T-helper 1 cell treated with Interleukin-12 subunit alpha and Interleukin-12 subunit beta and Interleukin-4 antibody, amounts not matched to agents 30 μg/mL and 1 μg/mL, for 36 hours (primary cell): ENCODE data around the gene IKZF5.

Experiments
- H3K27ac Mint-ChIP-seq: one replicate; pipeline ENCODE4 v1.8.0; 2021; ENCODE audit warnings: mild to moderate bottlenecking, mixed read lengths
- H3K27me3 Mint-ChIP-seq: one replicate; pipeline ENCODE4 v1.8.0; 2021; ENCODE audit warnings: low read depth, mixed read lengths
- H3K36me3 Mint-ChIP-seq: one replicate; pipeline ENCODE4 v1.8.0; 2021; ENCODE audit warnings: low read depth, mixed read lengths
- H3K4me1 Mint-ChIP-seq: one replicate; pipeline ENCODE4 v1.8.0; 2021; ENCODE audit warnings: low read depth, mixed read lengths
- H3K4me3 Mint-ChIP-seq: one replicate; pipeline ENCODE4 v1.8.0; 2021; ENCODE audit warnings: mild to moderate bottlenecking, moderate library complexity, mixed read lengths
- H3K9me3 Mint-ChIP-seq: one replicate; pipeline ENCODE4 v1.8.0; 2021; ENCODE audit warnings: mixed read lengths

IKZF5 gene

GRCh38 chr10:123001370-123001769 lies 7.2 kb downstream of the IKZF5 start:
- H3K27me3 Mint-ChIP-seq = no peaks in the 10 kb centered on the region
- no peak overlapping the region for H3K27ac Mint-ChIP-seq
- no peak overlapping the region for H3K4me3 Mint-ChIP-seq
- H3K4me1 Mint-ChIP-seq = peaks cover 11% of the 10 kb centered on the region
- H3K36me3 Mint-ChIP-seq = peaks cover 11% of the 10 kb centered on the region
- H3K9me3 Mint-ChIP-seq = no peaks in the 10 kb centered on the region

GRCh38 chr10:123000155-123000554 lies 8.4 kb downstream of the IKZF5 start:
- H3K27ac Mint-ChIP-seq = no peak overlapping the region
- no peak overlapping the region for H3K4me3 Mint-ChIP-seq
- H3K36me3 Mint-ChIP-seq = peaks cover 14% of the 10 kb centered on the region
- no peaks in the 10 kb centered on the region for H3K9me3 Mint-ChIP-seq
- H3K4me1 Mint-ChIP-seq = peaks cover 11% of the 10 kb centered on the region
- H3K27me3 Mint-ChIP-seq = no peaks in the 10 kb centered on the region

GRCh38 chr10:122999347-122999746 lies 9.2 kb downstream of the IKZF5 start:
- Mint-ChIP-seq H3K4me1 (peaks cover 11% of the 10 kb centered on the region), H3K27ac (no peak overlapping the region), H3K27me3 (no peaks in the 10 kb centered on the region), H3K4me3 (no peak overlapping the region), H3K36me3 (peaks cover 15% of the 10 kb centered on the region), H3K9me3 (no peaks in the 10 kb centered on the region)

GRCh38 chr10:122998934-122999333 lies 9.7 kb downstream of the IKZF5 start:
- Mint-ChIP-seq H3K27ac (no peak overlapping the region), H3K36me3 (peaks cover 17% of the 10 kb centered on the region), H3K4me3 (no peak overlapping the region), H3K4me1 (peaks cover 11% of the 10 kb centered on the region), H3K9me3 (no peaks in the 10 kb centered on the region), H3K27me3 (no peaks in the 10 kb centered on the region)

GRCh38 chr10:122998360-122998917 lies 10.2 kb downstream of the IKZF5 start:
- Mint-ChIP-seq H3K27ac (no peak overlapping the region), H3K36me3 (peaks cover 19% of the 10 kb centered on the region), H3K4me1 (peaks cover 11% of the 10 kb centered on the region), H3K27me3 (no peaks in the 10 kb centered on the region), H3K9me3 (no peaks in the 10 kb centered on the region), H3K4me3 (no peak overlapping the region)

- H3K27ac Mint-ChIP-seq = no peak overlapping the region
- peaks cover 19% of the 10 kb centered on the region for H3K36me3 Mint-ChIP-seq
- no peaks in the 10 kb centered on the region for H3K9me3 Mint-ChIP-seq
- peaks cover 11% of the 10 kb centered on the region for H3K4me1 Mint-ChIP-seq
- no peaks in the 10 kb centered on the region for H3K27me3 Mint-ChIP-seq
- H3K4me3 Mint-ChIP-seq = no peak overlapping the region
Observed at GRCh38 chr10:122997864-122998263, 10.7 kb downstream of the IKZF5 start.

- H3K4me1 Mint-ChIP-seq = peaks cover 11% of the 10 kb centered on the region
- no peaks in the 10 kb centered on the region for H3K27me3 Mint-ChIP-seq
- no peak overlapping the region for H3K4me3 Mint-ChIP-seq
- H3K27ac Mint-ChIP-seq = no peak overlapping the region
- H3K9me3 Mint-ChIP-seq = no peaks in the 10 kb centered on the region
- peaks cover 16% of the 10 kb centered on the region for H3K36me3 Mint-ChIP-seq
Observed at GRCh38 chr10:122995936-122996335, 12.7 kb downstream of the IKZF5 start.

GRCh38 chr10:122993797-122994336 lies 14.7 kb downstream of the IKZF5 start:
- H3K36me3 Mint-ChIP-seq = peaks cover 17% of the 10 kb centered on the region
- no peaks in the 10 kb centered on the region for H3K9me3 Mint-ChIP-seq
- H3K27me3 Mint-ChIP-seq = no peaks in the 10 kb centered on the region
- H3K4me3 Mint-ChIP-seq = no peak overlapping the region
- H3K27ac Mint-ChIP-seq = no peak overlapping the region
- peaks cover 4% of the 10 kb centered on the region for H3K4me1 Mint-ChIP-seq

- no peak overlapping the region for H3K27ac Mint-ChIP-seq
- H3K27me3 Mint-ChIP-seq = no peaks in the 10 kb centered on the region
- H3K4me1 Mint-ChIP-seq = no peaks in the 10 kb centered on the region
- no peaks in the 10 kb centered on the region for H3K9me3 Mint-ChIP-seq
- H3K36me3 Mint-ChIP-seq = peaks cover 12% of the 10 kb centered on the region
- H3K4me3 Mint-ChIP-seq = no peak overlapping the region
Observed at GRCh38 chr10:122992031-122992585, 16.5 kb downstream of the IKZF5 start.

- peaks cover 7% of the 10 kb centered on the region for H3K36me3 Mint-ChIP-seq
- H3K27me3 Mint-ChIP-seq = no peaks in the 10 kb centered on the region
- H3K4me1 Mint-ChIP-seq = no peaks in the 10 kb centered on the region
- H3K27ac Mint-ChIP-seq = no peak overlapping the region
- H3K4me3 Mint-ChIP-seq = no peak overlapping the region
- H3K9me3 Mint-ChIP-seq = no peaks in the 10 kb centered on the region
Observed at GRCh38 chr10:122990278-122990677, 18.3 kb downstream of the IKZF5 start.

GRCh38 chr10:122988501-122988900 lies 20.1 kb downstream of the IKZF5 start:
- Mint-ChIP-seq H3K4me3 (no peak overlapping the region), H3K36me3 (peaks cover 1% of the 10 kb centered on the region), H3K9me3 (no peaks in the 10 kb centered on the region), H3K27ac (no peak overlapping the region), H3K27me3 (no peaks in the 10 kb centered on the region), H3K4me1 (no peaks in the 10 kb centered on the region)

GRCh38 chr10:122986335-122986734 lies 22.3 kb downstream of the IKZF5 start:
- H3K36me3 Mint-ChIP-seq = peaks cover 1% of the 10 kb centered on the region
- H3K9me3 Mint-ChIP-seq = no peaks in the 10 kb centered on the region
- peaks cover 4% of the 10 kb centered on the region for H3K4me1 Mint-ChIP-seq
- H3K27ac Mint-ChIP-seq = no peak overlapping the region
- H3K27me3 Mint-ChIP-seq = no peaks in the 10 kb centered on the region
- no peak overlapping the region for H3K4me3 Mint-ChIP-seq

GRCh38 chr10:122984708-122985107 lies 23.9 kb downstream of the IKZF5 start:
- Mint-ChIP-seq H3K27me3 (no peaks in the 10 kb centered on the region), H3K36me3 (no peaks in the 10 kb centered on the region), H3K4me3 (no peak overlapping the region), H3K27ac (no peak overlapping the region), H3K9me3 (no peaks in the 10 kb centered on the region), H3K4me1 (peaks cover 17% of the 10 kb centered on the region)

GRCh38 chr10:122983898-122984297 lies 24.7 kb downstream of the IKZF5 start:
- Mint-ChIP-seq H3K27me3 (no peaks in the 10 kb centered on the region), H3K36me3 (no peaks in the 10 kb centered on the region), H3K27ac (no peak overlapping the region), H3K9me3 (no peaks in the 10 kb centered on the region), H3K4me3 (no peak overlapping the region), H3K4me1 (peaks cover 18% of the 10 kb centered on the region)

GRCh38 chr10:122981066-122981464 lies 27.5 kb downstream of the IKZF5 start:
- Mint-ChIP-seq H3K9me3 (no peaks in the 10 kb centered on the region), H3K36me3 (no peaks in the 10 kb centered on the region), H3K4me3 (peak overlapping the region; percentile 90), H3K27ac (peak overlapping the region; percentile 86), H3K4me1 (peaks cover 18% of the 10 kb centered on the region), H3K27me3 (peaks cover 6% of the 10 kb centered on the region)
